ENCODE data around the gene SFR1.

Gene SFR1

DNA sequence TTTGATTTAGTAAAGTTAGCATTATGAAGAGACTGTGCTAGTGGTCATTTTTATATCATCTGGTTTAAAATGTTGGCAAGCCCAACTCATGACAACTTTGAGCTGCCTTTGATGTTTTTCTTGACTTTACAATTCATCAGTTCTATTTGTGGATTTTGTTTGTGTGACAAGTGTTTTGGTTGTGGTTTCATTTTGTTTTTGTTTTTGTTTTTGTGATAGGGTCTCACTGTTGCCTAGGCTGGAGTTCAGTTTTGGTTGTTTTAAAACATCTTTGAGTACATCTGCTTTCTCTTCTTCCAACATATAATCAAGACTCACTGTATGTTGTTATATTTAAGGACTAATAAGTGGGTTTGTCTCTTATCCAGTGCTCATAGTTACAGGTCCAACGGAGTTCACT lies 17.6 kb upstream of the SFR1 start:
- CTCF ChIA-PET: interaction anchor here (1.2 kb wide), 1 partner anchor 18 kb away, joined by 3 read pairs; no protein-coding TSS in a partner anchor

GRCh38 chr10:104104926-104105325 lies 17.0 kb upstream of the SFR1 start:
- ChIA-PET CTCF (interaction anchor here (1.2 kb wide), 1 partner anchor 18 kb away, joined by 3 read pairs; no protein-coding TSS in a partner anchor), POLR2A (no interaction called here)
- H3K4me3 ChIP-seq (ENCODE audit: control insufficient read depth in 1 of 7, extremely low read depth in 1 of 7, insufficient read depth in 4 of 7, low read depth in 2 of 7, low read length in 6 of 7): no peak overlapping the region
- DNase-seq: no peak
- no peaks in the 10 kb centered on the region for H3K27me3 ChIP-seq (replicated peaks in 2 of 5; ENCODE audit: control insufficient read depth in 4 of 5, insufficient read depth in 5 of 5, low read length in 4 of 5)
- no peaks in the 10 kb centered on the region for H3K36me3 ChIP-seq (ENCODE audit: control insufficient read depth in 4 of 4, insufficient read depth in 4 of 4, low read length in 3 of 4)
- no peaks in the 10 kb centered on the region for H3K9me3 ChIP-seq (ENCODE audit: control extremely low read depth in 1 of 5, control insufficient read depth in 4 of 5, insufficient read depth in 2 of 5, low read depth in 1 of 5, low read length in 4 of 5)
- no peak overlapping the region for H3K27ac ChIP-seq (ENCODE audit: insufficient read depth in 1 of 2, low read depth in 1 of 2, low read length in 2 of 2, poor library complexity in 1 of 2, severe bottlenecking in 2 of 2)
- no peaks in the 10 kb centered on the region for H3K4me1 ChIP-seq (ENCODE audit: control extremely low read depth in 1 of 4, control insufficient read depth in 4 of 4, insufficient read depth in 4 of 4, low read length in 3 of 4)
- WGBS (ENCODE audit: insufficient coverage): 100% methylated on average over 1 of the region's 2 CpGs

More for the DNA sequence above, 17.6 kb upstream of the SFR1 start:
- H3K27me3 ChIP-seq (replicated peaks in 2 of 5; ENCODE audit: control insufficient read depth in 4 of 5, insufficient read depth in 5 of 5, low read length in 4 of 5): no peaks in the 10 kb centered on the region
- H3K9me3 ChIP-seq (ENCODE audit: control extremely low read depth in 1 of 5, control insufficient read depth in 4 of 5, insufficient read depth in 2 of 5, low read depth in 1 of 5, low read length in 4 of 5): no peaks in the 10 kb centered on the region
- H3K4me1 ChIP-seq (ENCODE audit: control extremely low read depth in 1 of 4, control insufficient read depth in 4 of 4, insufficient read depth in 4 of 4, low read length in 3 of 4): no peaks in the 10 kb centered on the region
- H3K36me3 ChIP-seq (ENCODE audit: control insufficient read depth in 4 of 4, insufficient read depth in 4 of 4, low read length in 3 of 4): no peaks in the 10 kb centered on the region
- POLR2A ChIA-PET: no interaction called here
- DNase-seq: no peak
- no peak overlapping the region for H3K4me3 ChIP-seq (ENCODE audit: control insufficient read depth in 1 of 7, extremely low read depth in 1 of 7, insufficient read depth in 4 of 7, low read depth in 2 of 7, low read length in 6 of 7)
- H3K27ac ChIP-seq (ENCODE audit: insufficient read depth in 1 of 2, low read depth in 1 of 2, low read length in 2 of 2, poor library complexity in 1 of 2, severe bottlenecking in 2 of 2): no peak overlapping the region
- no CpG with 5 or more reads among the region's 1 CpG for WGBS (ENCODE audit: insufficient coverage)

DNA sequence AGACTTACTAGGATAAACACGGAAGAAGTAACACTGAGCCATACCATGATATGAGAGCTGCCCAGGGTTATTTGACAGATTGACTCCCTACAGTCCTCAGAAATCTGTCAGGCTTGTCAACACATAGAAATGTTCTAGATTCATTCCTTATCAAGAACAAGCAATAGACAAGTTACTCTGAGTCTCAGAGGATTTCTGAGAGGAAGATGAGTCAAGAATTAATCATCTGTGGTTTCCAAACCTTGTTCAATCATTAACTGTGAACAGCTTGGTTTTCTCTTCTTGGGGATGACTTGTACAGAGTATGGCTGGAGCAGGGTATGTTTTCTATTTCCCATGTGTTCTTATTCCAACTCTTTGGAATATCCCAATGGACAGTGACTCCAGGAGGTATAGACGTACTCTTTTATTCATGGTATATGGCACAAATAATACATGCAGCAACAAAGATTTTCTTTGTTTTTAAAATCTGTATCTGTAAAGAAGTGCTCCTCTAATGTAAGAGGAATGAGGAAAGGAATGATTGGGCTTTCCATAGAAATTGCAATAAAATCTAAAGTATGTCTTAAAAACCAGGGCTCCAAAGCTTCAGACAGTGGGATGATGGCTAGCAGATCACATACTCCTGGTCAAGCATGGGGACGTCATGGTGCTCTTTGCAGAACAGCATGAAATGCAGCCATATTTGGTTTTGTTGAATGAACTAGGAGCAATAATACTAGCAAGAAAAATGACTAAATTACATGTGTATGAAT lies 11.9 kb upstream of the SFR1 start:
- Histone ChIP-seq H3K36me3 (ENCODE audit: control insufficient read depth in 4 of 4, insufficient read depth in 4 of 4, low read length in 3 of 4) (no peaks in the 10 kb centered on the region), H3K9me3 (ENCODE audit: control extremely low read depth in 1 of 5, control insufficient read depth in 4 of 5, insufficient read depth in 2 of 5, low read depth in 1 of 5, low read length in 4 of 5) (no peaks in the 10 kb centered on the region), H3K4me3 (ENCODE audit: control insufficient read depth in 1 of 7, extremely low read depth in 1 of 7, insufficient read depth in 4 of 7, low read depth in 2 of 7, low read length in 6 of 7) (no peak overlapping the region), H3K27ac (ENCODE audit: insufficient read depth in 1 of 2, low read depth in 1 of 2, low read length in 2 of 2, poor library complexity in 1 of 2, severe bottlenecking in 2 of 2) (no peak overlapping the region), H3K4me1 (ENCODE audit: control extremely low read depth in 1 of 4, control insufficient read depth in 4 of 4, insufficient read depth in 4 of 4, low read length in 3 of 4) (peaks cover 0 to 11% (median 2%) of the 10 kb centered on the region in 4 experiments), H3K27me3 (replicated peaks in 2 of 5; ENCODE audit: control insufficient read depth in 4 of 5, insufficient read depth in 5 of 5, low read length in 4 of 5) (no peaks in the 10 kb centered on the region)
- 100% methylated on average over 2 of the region's 3 CpGs for WGBS (ENCODE audit: insufficient coverage)
- DNase-seq: no peak
- ChIA-PET POLR2A (no interaction called here), CTCF (interaction anchor here (1.2 to 1.6 kb wide), 2 partner anchors 28 to 36 kb away, joined by 3 to 5 read pairs; no protein-coding TSS in a partner anchor)

GRCh38 chr10:104113376-104113956 lies 8.5 kb upstream of the SFR1 start:
- H3K36me3 ChIP-seq (ENCODE audit: control insufficient read depth in 4 of 4, insufficient read depth in 4 of 4, low read length in 3 of 4): no peaks in the 10 kb centered on the region
- no peaks in the 10 kb centered on the region for H3K27me3 ChIP-seq (replicated peaks in 2 of 5; ENCODE audit: control insufficient read depth in 4 of 5, insufficient read depth in 5 of 5, low read length in 4 of 5)
- ChIA-PET CTCF (interaction anchor here (1.1 to 2.0 kb wide), 2 partner anchors 9 to 14 kb away, joined by 4 read pairs; partner anchors contain the start of gene SFR1), POLR2A (interaction anchor here (0.7 kb wide), 1 partner anchor 108 kb away, joined by 3 read pairs; no protein-coding TSS in a partner anchor)
- peak in 2 of 3 donors; percentile 44 to 60 for DNase-seq
- peaks cover 0 to 11% (median 2%) of the 10 kb centered on the region in 4 experiments for H3K4me1 ChIP-seq (ENCODE audit: control extremely low read depth in 1 of 4, control insufficient read depth in 4 of 4, insufficient read depth in 4 of 4, low read length in 3 of 4)
- H3K27ac ChIP-seq (ENCODE audit: insufficient read depth in 1 of 2, low read depth in 1 of 2, low read length in 2 of 2, poor library complexity in 1 of 2, severe bottlenecking in 2 of 2): no peak overlapping the region
- H3K4me3 ChIP-seq (ENCODE audit: control insufficient read depth in 1 of 7, extremely low read depth in 1 of 7, insufficient read depth in 4 of 7, low read depth in 2 of 7, low read length in 6 of 7): no peak overlapping the region
- H3K9me3 ChIP-seq (ENCODE audit: control extremely low read depth in 1 of 5, control insufficient read depth in 4 of 5, insufficient read depth in 2 of 5, low read depth in 1 of 5, low read length in 4 of 5): no peaks in the 10 kb centered on the region
- no CpG with 5 or more reads among the region's 1 CpG for WGBS (ENCODE audit: insufficient coverage)

DNA sequence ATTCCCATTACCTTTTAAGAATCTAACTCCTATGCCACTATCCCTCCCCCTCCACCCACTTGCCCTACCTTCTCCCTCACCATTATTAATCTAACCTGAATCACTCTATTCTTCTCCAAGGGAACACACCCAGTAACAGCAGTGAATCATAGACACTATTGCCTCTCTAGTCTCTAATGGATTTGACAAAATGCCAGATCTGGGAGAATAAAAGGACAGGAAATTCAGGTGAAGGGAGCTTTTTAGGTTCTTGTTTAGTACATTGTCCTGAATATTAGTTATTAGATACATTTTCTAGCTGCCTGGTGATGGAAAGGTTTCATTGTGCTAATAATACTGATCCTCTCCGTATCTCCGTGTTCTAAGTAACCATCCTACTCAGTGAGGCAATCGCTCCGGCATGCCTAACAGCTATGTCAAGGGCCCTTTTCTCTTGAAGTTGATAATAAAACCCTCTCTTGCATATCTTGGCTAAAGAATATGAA lies 4.1 kb upstream of the SFR1 start:
- no CpG with 5 or more reads among the region's 4 CpGs for WGBS (ENCODE audit: insufficient coverage)
- Histone ChIP-seq H3K9me3 (ENCODE audit: control extremely low read depth in 1 of 5, control insufficient read depth in 4 of 5, insufficient read depth in 2 of 5, low read depth in 1 of 5, low read length in 4 of 5) (no peaks in the 10 kb centered on the region), H3K27me3 (replicated peaks in 2 of 5; ENCODE audit: control insufficient read depth in 4 of 5, insufficient read depth in 5 of 5, low read length in 4 of 5) (no peaks in the 10 kb centered on the region), H3K4me1 (ENCODE audit: control extremely low read depth in 1 of 4, control insufficient read depth in 4 of 4, insufficient read depth in 4 of 4, low read length in 3 of 4) (peaks cover 11 to 33% (median 19%) of the 10 kb centered on the region in 4 experiments), H3K4me3 (ENCODE audit: control insufficient read depth in 1 of 7, extremely low read depth in 1 of 7, insufficient read depth in 4 of 7, low read depth in 2 of 7, low read length in 6 of 7) (no peak overlapping the region), H3K27ac (ENCODE audit: insufficient read depth in 1 of 2, low read depth in 1 of 2, low read length in 2 of 2, poor library complexity in 1 of 2, severe bottlenecking in 2 of 2) (no peak overlapping the region), H3K36me3 (ENCODE audit: control insufficient read depth in 4 of 4, insufficient read depth in 4 of 4, low read length in 3 of 4) (no peaks in the 10 kb centered on the region)
- ChIA-PET POLR2A (no interaction called here), CTCF (no interaction called here)
- DNase-seq: no peak

- peaks cover 12 to 32% (median 23%) of the 10 kb centered on the region in 4 experiments for H3K4me1 ChIP-seq (ENCODE audit: control extremely low read depth in 1 of 4, control insufficient read depth in 4 of 4, insufficient read depth in 4 of 4, low read length in 3 of 4)
- H3K36me3 ChIP-seq (ENCODE audit: control insufficient read depth in 4 of 4, insufficient read depth in 4 of 4, low read length in 3 of 4): peaks cover 0 to under 1% (median 0%) of the 10 kb centered on the region in 4 experiments
- no peak for DNase-seq
- no peak overlapping the region for H3K4me3 ChIP-seq (ENCODE audit: control insufficient read depth in 1 of 7, extremely low read depth in 1 of 7, insufficient read depth in 4 of 7, low read depth in 2 of 7, low read length in 6 of 7)
- H3K27me3 ChIP-seq (replicated peaks in 2 of 5; ENCODE audit: control insufficient read depth in 4 of 5, insufficient read depth in 5 of 5, low read length in 4 of 5): no peaks in the 10 kb centered on the region
- ChIA-PET CTCF (interaction anchor here (1.3 to 3.6 kb wide), 3 partner anchors 16 to 232 kb away, joined by 3 to 17 read pairs (median 5); no protein-coding TSS in a partner anchor), POLR2A (no interaction called here)
- WGBS (ENCODE audit: insufficient coverage): 94% methylated on average over 3 of the region's 3 CpGs
- H3K27ac ChIP-seq (ENCODE audit: insufficient read depth in 1 of 2, low read depth in 1 of 2, low read length in 2 of 2, poor library complexity in 1 of 2, severe bottlenecking in 2 of 2): peak overlapping the region in 1 of 2 experiments; percentile 100
- H3K9me3 ChIP-seq (ENCODE audit: control extremely low read depth in 1 of 5, control insufficient read depth in 4 of 5, insufficient read depth in 2 of 5, low read depth in 1 of 5, low read length in 4 of 5): no peaks in the 10 kb centered on the region
These were observed 2.0 kb upstream of the SFR1 start for GRCh38 chr10:104119996-104120395.

- CTCF ChIA-PET: interaction anchor here (1.3 to 3.6 kb wide), 4 partner anchors 17 to 232 kb away, joined by 3 to 17 read pairs (median 4); no protein-coding TSS in a partner anchor
- Histone ChIP-seq H3K4me1 (ENCODE audit: control extremely low read depth in 1 of 4, control insufficient read depth in 4 of 4, insufficient read depth in 4 of 4, low read length in 3 of 4) (peaks cover 12 to 32% (median 23%) of the 10 kb centered on the region in 4 experiments), H3K4me3 (ENCODE audit: control insufficient read depth in 1 of 7, extremely low read depth in 1 of 7, insufficient read depth in 4 of 7, low read depth in 2 of 7, low read length in 6 of 7) (peak overlapping the region in 6 of 7 experiments; percentile 76 to 97 (median 79)), H3K27me3 (replicated peaks in 2 of 5; ENCODE audit: control insufficient read depth in 4 of 5, insufficient read depth in 5 of 5, low read length in 4 of 5) (no peaks in the 10 kb centered on the region), H3K36me3 (ENCODE audit: control insufficient read depth in 4 of 4, insufficient read depth in 4 of 4, low read length in 3 of 4) (peaks cover 0 to 5% (median 2%) of the 10 kb centered on the region in 4 experiments), H3K27ac (ENCODE audit: insufficient read depth in 1 of 2, low read depth in 1 of 2, low read length in 2 of 2, poor library complexity in 1 of 2, severe bottlenecking in 2 of 2) (peak overlapping the region; percentile 100), H3K9me3 (ENCODE audit: control extremely low read depth in 1 of 5, control insufficient read depth in 4 of 5, insufficient read depth in 2 of 5, low read depth in 1 of 5, low read length in 4 of 5) (no peaks in the 10 kb centered on the region)
- DNase-seq: no peak
- WGBS (ENCODE audit: insufficient coverage): 90% methylated on average over 2 of the region's 2 CpGs
- POLR2A ChIA-PET: no interaction called here
These were observed 1.5 kb upstream of the SFR1 start for GRCh38 chr10:104120512-104120902.

All from common myeloid progenitor, CD34-positive (primary cell).